ENCODE measurements around the gene OR56A5.
"Not testable (repeated sequence)": the region's sequence is repeated elsewhere in the genome, so short reads cannot be mapped to it uniquely, and the experiment has no call there.

The OR56A5 gene

GRCh38 chr11:5968394-5968793 lies at the start of gene OR56A5:
TSS of gene OR56A5 (minus strand) at chr11:5968494. CDS start at chr11:5968494, 0 bp downstream.
- DNase-seq (ENCODE audit: low spot score), result no peak

GRCh38 chr11:6013042-6013441 lies 44.7 kb upstream of the OR56A5 start:
- no peak for DNase-seq (ENCODE audit: low spot score)

GRCh38 chr11:6012035-6012668 lies 43.9 kb upstream of the OR56A5 start:
- no peak for DNase-seq (ENCODE audit: low spot score)

- DNase-seq (ENCODE audit: low spot score), result no peak
Observed at GRCh38 chr11:6006846-6007245, 38.6 kb upstream of the OR56A5 start, which contains the start of gene OR56A4. TSS of gene OR56A4 (minus strand) at chr11:6006946. CDS start at chr11:6002992, 3,954 bp downstream.

- DNase-seq (ENCODE audit: low spot score), result no peak
Observed at GRCh38 chr11:6006395-6006794, 38.1 kb upstream of the OR56A5 start.

- no peak for DNase-seq (ENCODE audit: low spot score)
Observed at GRCh38 chr11:6002202-6002699, 34.0 kb upstream of the OR56A5 start.

GRCh38 chr11:5994791-5995190 lies 26.5 kb upstream of the OR56A5 start:
- no peak for DNase-seq (ENCODE audit: low spot score)

GRCh38 chr11:5992604-5993251 lies 24.4 kb upstream of the OR56A5 start:
- DNase-seq (ENCODE audit: low spot score), result peak; percentile 64

GRCh38 chr11:5992150-5992549 lies 23.9 kb upstream of the OR56A5 start:
- no peak for DNase-seq (ENCODE audit: low spot score)

- DNase-seq (ENCODE audit: low spot score), result no peak
Observed at GRCh38 chr11:5989203-5989602, 20.9 kb upstream of the OR56A5 start.

- no peak for DNase-seq (ENCODE audit: low spot score)
Observed at GRCh38 chr11:5986885-5987284, 18.6 kb upstream of the OR56A5 start, which contains the start of gene OR52L1. TSS of gene OR52L1 (minus strand) at chr11:5986985. CDS start at chr11:5986930, 55 bp downstream.

- no peak for DNase-seq (ENCODE audit: low spot score)
Observed at GRCh38 chr11:5983443-5983842, 15.1 kb upstream of the OR56A5 start.

GRCh38 chr11:5973530-5973929 lies 5.2 kb upstream of the OR56A5 start:
- DNase-seq (ENCODE audit: low spot score), result no peak

- DNase-seq (ENCODE audit: low spot score), result no peak
Observed at GRCh38 chr11:5967708-5968107, 586 bp downstream of the OR56A5 start.

- DNase-seq (ENCODE audit: low spot score), result no peak
Observed at GRCh38 chr11:5966958-5967357, 1.3 kb downstream of the OR56A5 start.

GRCh38 chr11:5960704-5961320 lies 7.5 kb downstream of the OR56A5 start:
- not testable (repeated sequence) for DNase-seq (ENCODE audit: low spot score)

- DNase-seq (ENCODE audit: low spot score), result no peak
Observed at GRCh38 chr11:5955586-5955985, 12.7 kb downstream of the OR56A5 start.

- DNase-seq (ENCODE audit: low spot score), result no peak
Observed at GRCh38 chr11:5941951-5942350, 26.3 kb downstream of the OR56A5 start, which contains the start of gene OR56A3. TSS of gene OR56A3 (plus strand) at chr11:5942251. CDS start at chr11:5947347, 5,096 bp downstream.

GRCh38 chr11:5940748-5941147 lies 27.5 kb downstream of the OR56A5 start:
- DNase-seq (ENCODE audit: low spot score), result no peak

- peak; percentile 35 for DNase-seq (ENCODE audit: low spot score)
Observed at GRCh38 chr11:5938603-5938965, 29.7 kb downstream of the OR56A5 start.

GRCh38 chr11:5937868-5938602 lies 30.3 kb downstream of the OR56A5 start:
- no peak for DNase-seq (ENCODE audit: low spot score)

GRCh38 chr11:5933116-5933515 lies 35.2 kb downstream of the OR56A5 start:
- DNase-seq (ENCODE audit: low spot score), result no peak

Data from iPS-NIHi11 (cell line).